Activated effector memory CD4-positive, alpha-beta T cell treated with anti-CD3 and anti-CD28 coated beads, Interleukin-2, amount 50 U/mL, for 16 hours (primary cell): ENCODE results near the gene GADD45B.
"Not testable (repeated sequence)": the region's sequence is repeated elsewhere in the genome, so short reads cannot be mapped to it uniquely, and the experiment has no call there.

Experiments used
- DNase-seq: peaks from one replicate; pipeline ENCODE4 v3.0.0-alpha.2; 2020

Gene GADD45B

DNA sequence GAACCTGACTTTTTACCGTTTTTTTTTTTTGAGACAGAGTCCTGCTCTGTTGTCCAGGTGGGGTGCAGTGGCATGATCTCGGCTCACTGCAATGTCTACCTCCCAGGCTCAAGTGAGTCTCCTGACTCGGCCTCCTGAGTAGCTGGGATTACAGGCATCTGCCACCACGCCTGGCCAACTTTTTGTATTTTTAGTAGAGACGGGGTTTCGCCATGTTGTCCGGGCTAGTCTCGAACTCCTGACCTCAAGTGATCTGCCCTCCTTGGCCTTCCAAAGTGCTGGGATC lies 6.1 kb upstream of the GADD45B start:
- not testable (repeated sequence) for DNase-seq

DNA sequence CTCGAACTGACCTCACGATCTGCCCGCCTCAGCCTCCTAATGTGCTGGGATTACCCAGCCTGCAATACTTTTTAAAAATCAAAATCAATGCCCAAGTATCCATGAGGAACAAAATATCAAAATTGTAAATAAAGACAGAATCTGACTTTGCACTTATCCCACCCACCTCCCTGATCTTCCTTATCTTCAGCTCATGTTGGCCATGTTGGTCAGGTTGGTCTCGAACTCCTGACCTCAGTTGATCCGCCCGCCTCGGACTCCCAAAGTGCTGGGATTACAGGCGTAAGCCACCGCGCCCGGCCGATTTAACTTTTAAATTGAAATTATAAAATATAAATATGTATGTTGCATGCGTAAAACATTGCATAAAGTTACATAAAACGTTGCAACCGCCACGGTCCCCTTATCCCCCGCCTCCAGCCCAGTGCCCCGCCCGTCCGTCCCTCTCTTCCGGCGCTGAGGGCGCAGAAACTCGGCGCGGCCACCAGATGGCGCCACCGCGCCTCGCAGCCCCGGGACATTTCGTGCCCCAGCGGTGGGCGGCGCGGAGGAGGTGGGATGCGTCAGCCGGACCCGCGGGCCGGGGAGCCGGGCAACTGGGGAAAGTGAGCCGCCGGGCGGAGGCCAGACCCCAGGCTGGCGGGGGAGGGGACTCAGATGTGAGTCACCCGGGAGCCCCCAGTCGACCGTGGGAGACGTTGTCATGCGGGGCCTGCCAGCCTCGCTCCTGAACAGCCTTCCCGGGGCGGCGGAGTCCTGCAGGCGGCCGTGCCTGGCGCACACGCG lies 1.5 kb upstream of the GADD45B start:
- DNase-seq, result peak; percentile 97

DNA sequence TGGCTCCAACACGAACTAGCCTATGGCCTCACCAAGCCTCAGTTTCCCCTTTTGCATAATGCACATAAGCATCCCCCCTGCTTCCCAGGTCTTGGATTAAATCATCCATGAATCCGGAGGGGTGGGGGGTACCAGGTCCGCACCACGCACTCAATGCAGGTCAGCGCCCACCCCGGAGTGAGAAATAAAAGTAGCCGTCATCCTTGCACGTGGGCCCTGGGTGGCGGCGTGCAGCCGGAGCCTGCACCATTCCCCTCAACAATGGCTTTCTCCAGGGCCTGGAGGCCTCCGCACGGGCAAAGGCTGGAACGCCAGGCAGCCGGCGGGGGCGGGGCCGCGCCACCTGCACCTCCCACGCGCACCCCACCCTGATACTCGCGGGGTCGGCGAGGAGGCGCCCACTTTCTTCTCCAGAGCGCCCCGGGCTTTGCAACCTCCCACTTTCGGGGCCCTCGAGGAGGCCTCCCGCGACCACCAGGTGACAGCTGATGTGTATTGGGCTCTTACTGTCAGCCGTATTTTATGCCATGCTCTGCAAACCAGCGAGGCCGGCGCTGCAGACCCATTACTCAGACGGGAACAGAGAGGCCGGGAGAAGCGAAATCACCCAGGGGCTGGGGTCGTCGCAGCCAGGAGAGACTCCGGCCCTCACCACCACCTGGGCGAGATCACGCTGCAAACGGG lies 767 bp upstream of the GADD45B start:
- DNase-seq, result peak; percentile 85

DNA sequence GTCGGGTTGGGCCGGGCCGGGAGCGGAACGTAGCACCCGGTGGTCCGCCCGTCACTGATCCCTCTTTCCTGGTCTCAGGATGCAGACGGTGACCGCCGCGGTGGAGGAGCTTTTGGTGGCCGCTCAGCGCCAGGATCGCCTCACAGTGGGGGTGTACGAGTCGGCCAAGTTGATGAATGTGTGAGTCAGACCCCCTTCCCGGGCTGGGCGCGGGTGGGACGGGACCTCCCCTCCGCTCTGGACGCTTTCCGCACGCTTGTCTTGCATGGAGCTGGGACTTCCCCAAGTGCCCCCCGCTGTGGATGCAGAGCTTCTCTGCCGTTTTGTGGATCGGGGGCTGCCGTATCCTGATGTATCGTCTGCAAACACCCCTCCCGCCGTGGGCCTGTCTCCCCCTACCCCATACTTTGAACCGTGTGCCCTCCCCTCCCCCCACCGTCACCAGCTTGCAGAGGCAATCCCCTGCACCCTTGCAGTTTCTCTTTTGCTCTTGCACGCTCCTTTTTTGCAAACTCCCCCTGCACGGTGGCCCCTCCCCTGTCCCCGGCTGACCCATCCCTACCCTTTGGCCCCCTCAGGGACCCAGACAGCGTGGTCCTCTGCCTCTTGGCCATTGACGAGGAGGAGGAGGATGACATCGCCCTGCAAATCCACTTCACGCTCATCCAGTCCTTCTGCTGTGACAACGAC lies 669 bp downstream of the GADD45B start:
- peak; percentile 89 for DNase-seq

DNA sequence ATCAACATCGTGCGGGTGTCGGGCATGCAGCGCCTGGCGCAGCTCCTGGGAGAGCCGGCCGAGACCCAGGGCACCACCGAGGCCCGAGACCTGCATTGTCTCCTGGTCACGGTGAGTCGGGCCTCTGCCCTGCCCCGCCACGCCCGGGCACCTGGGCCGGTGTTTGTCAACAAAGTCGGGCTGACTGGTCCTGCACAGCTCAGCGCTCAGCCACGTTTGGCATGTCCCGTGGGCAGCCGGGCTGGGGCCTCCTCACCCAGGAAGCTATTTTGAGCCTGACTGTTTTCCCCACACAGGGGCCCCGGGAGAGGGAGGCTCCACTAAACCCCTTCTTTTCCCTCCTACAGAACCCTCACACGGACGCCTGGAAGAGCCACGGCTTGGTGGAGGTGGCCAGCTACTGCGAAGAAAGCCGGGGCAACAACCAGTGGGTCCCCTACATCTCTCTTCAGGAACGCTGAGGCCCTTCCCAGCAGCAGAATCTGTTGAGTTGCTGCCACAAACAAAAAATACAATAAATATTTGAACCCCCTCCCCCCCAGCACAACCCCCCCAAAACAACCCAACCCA lies 1.3 kb downstream of the GADD45B start:
- no peak for DNase-seq

DNA sequence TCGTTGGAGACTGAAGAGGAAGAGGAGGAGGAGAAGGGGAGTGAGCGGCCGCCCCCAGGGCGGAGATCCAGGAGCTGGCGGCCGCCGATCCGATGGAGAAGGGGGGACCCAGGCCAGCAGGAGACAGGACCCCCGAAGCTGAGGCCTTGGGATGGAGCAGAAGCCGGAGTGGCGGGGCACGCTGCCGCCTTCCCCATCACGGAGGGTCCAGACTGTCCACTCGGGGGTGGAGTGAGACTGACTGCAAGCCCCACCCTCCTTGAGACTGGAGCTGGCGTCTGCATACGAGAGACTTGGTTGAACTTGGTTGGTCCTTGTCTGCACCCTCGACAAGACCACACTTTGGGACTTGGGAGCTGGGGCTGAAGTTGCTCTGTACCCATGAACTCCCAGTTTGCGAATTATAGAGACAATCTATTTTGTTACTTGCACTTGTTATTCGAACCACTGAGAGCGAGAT lies 1.8 kb downstream of the GADD45B start:
- peak; percentile 71 for DNase-seq

DNA sequence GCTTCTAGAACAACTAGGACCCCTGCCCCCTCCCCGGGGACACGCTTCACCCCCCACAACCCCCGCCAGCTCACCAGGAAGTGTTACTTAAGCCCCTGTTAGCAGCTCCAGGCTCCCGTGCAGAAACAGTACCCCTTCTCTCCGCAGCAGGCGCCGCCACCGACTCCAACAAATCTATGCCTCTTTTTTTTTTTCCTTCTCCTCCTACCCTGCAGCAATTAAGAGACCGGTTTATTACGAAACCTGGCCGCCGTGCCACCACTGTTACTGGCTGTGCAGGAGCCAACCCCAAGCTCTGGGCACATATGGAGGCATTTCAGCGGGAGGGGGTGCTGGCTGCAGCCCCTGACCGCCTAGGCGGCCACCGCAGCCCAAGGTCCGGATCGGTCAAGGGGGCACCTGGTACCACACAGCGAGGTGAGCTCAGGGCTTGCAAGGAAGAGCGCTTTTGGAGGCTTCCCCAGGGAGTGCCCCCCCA lies 2.4 kb downstream of the GADD45B start:
- DNase-seq, result peak; percentile 78

DNA sequence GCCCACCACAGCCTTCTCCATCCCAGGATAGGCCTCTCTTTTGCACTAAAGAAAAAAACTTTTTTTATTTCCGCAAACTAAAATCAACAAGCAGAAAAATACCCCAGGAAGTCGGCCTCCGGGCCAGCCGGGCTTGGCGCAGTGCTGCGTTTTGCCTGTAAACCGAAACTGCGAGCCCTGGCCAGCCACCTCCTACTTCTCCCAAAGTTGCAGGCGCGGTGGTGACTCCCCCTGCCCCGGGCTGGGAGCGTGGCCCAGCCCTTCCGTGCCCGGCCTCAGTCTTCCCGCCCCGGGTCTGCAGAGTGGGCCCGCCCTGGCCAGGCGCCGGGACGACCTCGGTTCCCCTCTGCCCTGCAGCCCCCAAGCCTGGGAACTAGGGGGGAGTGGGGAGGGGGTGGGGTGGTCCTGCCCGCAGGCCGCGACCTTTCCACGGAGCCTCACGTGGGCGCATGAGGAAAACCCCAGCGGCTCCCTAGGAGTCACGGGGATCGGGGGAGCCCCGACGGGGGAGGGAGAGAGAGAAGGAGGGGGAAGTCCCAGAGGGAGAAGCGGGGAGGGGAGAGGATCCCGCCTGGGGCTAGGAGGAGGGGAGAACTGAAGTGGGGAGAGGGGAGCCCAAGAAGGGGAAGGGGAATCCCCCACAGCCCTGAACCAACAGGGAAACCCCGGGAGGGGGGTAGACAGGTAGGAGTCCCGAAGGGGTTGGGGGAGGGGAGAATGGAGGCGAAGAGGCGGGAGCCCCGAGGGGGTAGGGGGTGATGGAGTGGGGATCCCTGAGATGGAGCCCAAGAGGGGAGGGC lies 3.0 kb downstream of the GADD45B start:
- peak; percentile 88 for DNase-seq

DNA sequence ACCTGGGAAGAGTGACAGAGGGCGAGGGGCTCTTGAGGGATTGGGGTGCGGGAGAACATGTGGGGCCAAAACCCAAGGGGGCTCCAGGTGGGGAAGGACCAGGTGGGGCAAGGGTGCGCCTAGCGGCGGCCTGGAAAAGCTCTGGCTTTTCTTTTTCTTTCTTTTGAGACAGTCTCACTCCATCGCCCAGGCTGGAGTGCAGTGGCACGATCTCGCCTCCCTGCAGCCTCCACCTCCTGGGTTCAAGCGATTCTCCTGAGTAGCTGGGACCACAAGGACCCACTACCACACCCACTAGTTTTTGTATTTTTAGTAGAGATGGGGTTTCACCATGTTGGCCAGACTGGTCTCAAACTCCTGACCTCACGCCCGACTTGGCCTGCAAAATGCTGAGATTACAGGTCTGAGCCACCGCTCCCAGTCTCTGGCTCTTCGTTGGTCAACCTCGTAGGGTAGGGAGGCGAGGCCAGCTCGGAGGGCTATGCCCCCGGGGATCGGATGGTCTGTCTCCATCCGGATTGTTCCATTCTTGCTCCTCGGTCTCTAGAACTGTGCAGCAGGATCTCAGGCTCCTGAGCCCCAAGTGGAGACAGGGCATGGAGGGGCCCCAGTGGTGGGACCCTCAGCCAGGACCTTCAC lies 3.7 kb downstream of the GADD45B start:
- DNase-seq, result no peak

DNA sequence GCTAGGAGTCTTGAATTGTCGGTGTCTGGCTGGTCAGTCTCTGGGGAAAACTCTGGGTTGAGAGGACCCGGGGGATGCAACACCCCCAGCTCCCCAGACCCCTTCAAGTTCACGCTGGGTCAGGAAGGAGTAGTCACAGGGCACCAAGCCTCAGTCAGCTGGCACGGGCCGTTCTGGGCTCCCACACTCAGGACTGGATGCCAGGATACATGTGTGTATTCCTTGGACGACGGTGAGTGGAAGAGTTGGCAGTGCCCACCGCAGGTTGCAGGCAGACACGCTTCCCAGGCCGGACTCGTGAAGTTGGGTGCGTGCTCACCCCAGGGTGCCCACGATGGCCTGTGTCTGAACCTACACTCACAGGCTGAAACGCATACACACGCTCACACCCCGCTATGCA lies 5.5 kb downstream of the GADD45B start:
- DNase-seq, result no peak

DNA sequence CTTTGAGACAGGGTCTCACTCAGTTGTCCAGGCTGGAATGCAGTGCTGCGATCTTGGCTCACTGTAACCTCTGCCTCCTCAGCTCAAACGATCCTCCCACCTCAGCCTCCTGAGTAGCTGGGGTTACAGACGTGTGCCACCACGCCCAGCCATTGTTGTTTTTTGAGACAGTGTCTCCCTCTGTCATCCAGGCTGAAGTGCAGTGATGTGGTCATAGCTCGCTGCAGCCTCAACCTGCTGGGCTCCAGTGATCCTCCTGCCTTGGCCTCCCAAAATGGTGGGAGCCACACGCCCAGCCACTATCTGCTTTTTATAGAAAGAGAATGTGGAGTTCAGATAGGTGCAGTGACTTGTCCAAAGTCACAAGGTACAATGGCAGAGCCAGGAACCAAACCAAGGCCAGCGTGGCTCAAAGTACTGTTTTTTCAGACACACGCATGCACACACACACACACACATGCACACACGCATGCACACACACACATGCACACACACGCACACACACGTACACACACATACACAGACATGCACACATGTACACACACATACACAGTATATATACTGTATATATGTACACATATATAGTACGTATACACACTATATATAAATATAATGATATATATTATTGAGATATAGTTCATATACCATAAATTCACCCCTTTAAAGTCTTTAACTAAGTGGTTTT lies 6.6 kb downstream of the GADD45B start:
- no peak for DNase-seq

DNA sequence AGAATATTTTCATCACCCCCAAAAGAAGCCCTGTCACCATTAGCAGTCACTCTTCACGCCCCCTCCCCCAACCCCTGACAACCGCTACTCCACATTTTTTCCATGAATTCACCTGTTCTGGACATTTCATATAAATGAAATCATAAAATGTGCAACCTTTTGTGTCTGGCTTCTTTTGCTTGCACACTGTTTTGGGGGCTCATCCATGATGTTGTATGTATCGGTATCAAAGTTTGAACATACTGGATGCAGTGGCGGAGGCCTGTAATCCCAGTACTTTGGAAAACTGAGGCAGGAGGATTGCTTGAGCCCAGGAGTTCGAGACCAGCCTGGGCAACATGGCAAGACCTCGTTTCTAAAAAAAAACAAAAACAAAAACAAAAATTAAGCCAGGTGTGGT lies 7.2 kb downstream of the GADD45B start:
- DNase-seq, result no peak

DNA sequence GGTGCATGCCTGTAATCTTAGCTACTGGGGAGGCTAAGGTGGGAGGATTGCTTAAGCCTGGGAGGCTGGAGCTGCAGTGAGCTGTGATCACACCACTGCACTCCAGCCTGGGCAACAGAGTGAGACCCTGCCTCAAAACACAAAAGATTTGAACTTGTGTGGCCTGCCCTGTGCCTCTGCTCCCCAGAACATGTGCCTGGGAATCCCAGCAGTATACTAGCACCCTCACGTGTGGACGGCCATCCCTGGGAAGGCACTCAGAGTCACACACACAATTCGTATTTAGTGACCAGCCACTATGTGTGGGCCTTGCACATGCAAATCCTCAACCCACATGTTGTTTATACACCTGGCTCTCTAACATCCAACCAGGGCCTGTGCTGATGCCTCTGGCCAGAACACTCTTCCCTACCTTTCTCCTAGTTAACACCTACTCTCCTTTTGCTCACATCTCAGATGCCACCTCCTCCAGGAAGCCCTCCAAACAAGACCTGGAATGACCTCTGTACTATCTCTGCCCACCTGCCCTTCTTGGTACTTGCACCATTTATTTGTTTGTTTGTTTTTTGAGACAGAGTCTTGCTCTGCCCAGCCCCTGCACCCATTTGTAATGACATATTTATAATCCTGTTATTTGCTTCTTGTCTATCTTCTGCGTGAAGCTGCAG lies 7.7 kb downstream of the GADD45B start:
- no peak for DNase-seq

DNA sequence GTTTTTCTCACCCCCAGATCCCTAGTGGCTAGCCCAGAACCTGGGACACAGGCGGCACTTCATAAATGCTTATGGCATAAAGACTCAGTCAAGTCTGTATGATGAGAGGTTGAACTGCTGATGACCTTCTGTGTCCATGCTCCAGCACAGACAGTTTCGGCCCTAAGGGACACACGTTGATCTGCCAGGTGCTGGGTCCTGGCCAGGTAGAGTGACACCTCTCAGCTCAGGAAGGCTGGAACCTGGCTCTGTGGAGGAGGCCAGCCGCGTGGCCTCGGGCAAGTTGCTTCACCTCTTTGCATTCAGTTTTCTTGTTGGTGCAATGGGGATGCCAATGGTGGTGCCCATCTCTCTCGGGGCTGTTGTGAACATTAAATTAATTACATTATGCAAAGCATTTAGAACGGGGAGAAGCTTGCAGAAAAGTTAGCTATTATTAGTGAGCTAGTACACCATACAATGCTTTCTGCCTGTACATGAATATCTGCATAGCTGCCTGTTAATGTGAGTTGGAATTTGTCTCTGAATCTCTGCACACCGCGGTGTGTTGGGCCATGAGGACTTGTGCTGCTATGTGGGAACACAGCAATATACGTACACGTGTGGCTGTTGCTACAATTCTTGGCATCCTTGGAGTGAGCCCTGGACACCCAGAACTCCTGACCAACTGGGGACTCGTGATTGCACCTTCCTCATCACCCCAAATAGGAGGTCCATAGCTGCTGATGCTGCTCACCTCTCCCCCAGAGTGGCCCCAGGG lies 8.4 kb downstream of the GADD45B start:
- no peak for DNase-seq

DNA sequence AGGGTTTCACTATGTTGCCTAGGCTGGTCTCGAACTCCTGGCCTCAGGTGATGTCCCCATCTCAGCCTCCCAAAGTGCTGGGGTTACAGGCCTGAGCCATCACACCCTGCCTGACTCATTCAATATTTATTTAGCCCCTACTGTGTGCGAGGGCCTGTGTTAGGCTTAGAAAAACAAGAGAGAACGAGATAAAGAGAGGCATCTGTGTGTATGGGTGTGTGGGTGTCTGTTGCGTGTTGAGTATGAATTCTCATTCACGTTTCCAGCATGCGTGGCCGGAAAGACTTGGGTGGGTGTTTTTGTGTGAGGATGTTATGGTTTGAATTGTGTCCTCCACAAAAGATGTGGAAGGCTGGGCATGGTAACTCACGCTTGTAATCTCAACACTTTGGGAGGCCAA lies 9.5 kb downstream of the GADD45B start:
- no peak for DNase-seq

DNA sequence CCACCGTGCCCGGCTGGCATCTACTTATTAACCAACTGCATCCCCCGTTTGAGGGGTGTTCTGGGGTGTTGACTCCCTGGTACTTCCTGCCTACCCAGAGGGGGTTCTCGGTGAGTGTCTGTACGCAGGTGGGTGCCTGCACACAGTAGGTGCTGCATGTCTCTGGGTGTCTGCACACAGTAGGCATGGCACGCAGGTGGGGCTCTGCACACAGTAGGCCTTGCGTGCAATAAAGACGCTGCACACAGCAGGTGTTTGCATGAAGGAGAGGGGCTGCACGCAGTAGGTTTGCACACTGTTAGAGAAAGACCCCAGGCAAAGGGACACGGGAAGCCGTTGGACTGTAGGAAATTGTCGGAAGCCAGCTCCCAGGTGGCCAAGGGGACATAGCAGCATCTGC lies 11.2 kb downstream of the GADD45B start:
- no peak for DNase-seq

DNA sequence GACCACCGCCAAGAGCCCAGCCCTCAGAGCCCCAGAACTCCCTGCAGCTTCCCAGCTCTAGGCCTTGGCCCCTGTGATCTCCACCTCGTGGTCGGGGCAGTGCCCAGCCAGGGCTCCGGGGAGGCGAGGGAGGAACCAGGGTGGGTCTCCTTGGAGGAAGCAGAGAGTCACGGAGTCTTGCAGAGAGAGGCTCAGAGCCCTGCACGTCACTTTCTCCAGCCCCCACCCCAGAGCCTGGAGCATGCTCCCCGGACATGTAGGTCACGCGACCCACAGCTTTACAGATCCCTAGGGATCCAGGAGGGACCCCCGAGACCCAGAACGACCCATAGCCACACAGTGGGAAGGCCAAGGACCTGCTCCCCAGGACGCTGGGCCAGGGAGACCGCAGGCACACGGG lies 11.9 kb downstream of the GADD45B start:
- no peak for DNase-seq

DNA sequence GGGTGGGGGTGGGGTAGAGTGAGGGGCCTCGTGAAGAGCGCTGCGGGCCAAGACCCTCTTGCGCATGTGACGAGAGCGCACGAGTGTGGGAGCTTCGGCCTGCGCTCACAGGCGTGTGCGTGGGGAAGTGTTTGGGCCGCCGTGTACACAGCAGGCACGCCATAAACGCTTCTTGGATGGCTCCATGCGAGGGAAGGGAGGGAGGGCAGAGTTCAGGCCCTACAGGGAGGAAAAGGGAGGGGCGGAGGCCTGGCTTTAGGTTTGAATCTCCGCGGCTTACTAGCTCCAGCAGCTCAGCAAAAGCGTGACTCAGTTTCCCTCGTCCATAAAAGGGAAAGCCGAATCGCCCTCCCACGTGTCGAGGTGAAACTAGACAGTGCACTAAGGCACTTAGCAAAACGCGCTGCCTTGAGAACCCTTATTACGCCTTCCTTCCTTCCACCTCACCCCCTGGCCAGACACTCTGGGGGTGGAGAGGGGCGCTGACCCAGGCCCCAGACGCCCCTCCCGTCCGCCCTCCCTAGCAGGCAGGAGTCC lies 12.5 kb downstream of the GADD45B start:
- no peak for DNase-seq

DNA sequence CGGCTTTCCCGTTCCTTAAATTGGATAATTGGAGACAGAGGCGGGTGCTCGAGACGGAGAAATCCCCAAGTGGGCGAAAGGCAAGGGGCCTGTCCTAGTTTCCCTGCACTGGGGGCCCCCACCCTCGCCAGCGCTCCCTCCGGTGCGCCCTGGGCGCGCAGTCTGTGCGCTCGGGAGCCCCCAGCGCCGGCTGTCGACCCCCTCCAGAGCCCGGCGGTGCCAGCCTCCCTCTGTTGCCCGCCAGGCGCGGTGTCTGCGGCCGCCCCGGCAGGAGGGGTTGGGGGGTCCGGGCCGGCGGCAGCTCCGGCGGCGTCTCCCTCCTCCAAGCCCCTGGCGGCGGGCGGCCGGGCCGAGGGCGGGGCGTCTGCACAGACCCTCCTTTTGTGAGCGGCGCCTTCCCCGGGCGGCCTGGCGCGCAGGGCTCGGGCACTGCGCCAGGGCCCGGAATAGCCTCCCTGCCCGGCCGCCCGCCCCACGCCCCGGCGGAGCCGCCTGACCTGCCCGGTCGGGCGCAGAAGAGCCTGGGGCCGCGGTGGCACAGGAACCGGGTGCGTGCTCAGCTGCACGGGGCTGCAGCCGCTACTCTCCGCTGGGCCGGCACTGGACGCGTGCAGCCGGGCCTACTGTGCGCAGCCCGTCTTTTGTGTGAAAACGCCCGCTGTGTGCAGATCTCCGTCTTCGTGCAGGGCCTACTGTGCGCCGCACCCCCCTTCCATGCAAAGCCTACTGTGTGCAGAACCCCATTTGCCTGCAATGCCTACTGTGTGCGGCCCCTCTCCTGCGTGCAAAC lies 13.2 kb downstream of the GADD45B start:
- peak; percentile 65 for DNase-seq
